Tibial nerve (tissue), 3 donors: ENCODE results near the gene RAB17.

Experiments used
- CTCF ChIP-seq, 5 experiments: fragments of 200-600 bp in 3 of 5; fragments of 450-650 bp in 2 of 5; sonication (generic) in 3 of 5; IDR thresholded peaks; one replicate each; pipeline ENCODE4 v1.5.1; 2016 to 2019; ENCODE audit warnings: antibody characterized with exemption in 5 of 5, mild to moderate bottlenecking in 3 of 5, moderate library complexity in 2 of 5
- POLR2A ChIP-seq, 2 donors: fragments of 450-650 bp; IDR thresholded peaks; one replicate each; pipeline ENCODE4 v1.6.1; 2017; ENCODE audit warnings: antibody characterized with exemption in 2 of 2, mild to moderate bottlenecking in 2 of 2, moderate library complexity in 2 of 2

- TF ChIP-seq CTCF (IDR thresholded peaks at IDR 0.05) (no peak), POLR2A (IDR thresholded peaks at IDR 0.05) (no peak)
These were observed 58.4 kb downstream of the RAB17 start for GRCh38 chr2:237532160-237532559.
